ENCODE results near the gene LYRM9.
"Not testable (repeated sequence)": the region's sequence is repeated elsewhere in the genome, so short reads cannot be mapped to it uniquely, and the experiment has no call there.

Gene LYRM9

DNA sequence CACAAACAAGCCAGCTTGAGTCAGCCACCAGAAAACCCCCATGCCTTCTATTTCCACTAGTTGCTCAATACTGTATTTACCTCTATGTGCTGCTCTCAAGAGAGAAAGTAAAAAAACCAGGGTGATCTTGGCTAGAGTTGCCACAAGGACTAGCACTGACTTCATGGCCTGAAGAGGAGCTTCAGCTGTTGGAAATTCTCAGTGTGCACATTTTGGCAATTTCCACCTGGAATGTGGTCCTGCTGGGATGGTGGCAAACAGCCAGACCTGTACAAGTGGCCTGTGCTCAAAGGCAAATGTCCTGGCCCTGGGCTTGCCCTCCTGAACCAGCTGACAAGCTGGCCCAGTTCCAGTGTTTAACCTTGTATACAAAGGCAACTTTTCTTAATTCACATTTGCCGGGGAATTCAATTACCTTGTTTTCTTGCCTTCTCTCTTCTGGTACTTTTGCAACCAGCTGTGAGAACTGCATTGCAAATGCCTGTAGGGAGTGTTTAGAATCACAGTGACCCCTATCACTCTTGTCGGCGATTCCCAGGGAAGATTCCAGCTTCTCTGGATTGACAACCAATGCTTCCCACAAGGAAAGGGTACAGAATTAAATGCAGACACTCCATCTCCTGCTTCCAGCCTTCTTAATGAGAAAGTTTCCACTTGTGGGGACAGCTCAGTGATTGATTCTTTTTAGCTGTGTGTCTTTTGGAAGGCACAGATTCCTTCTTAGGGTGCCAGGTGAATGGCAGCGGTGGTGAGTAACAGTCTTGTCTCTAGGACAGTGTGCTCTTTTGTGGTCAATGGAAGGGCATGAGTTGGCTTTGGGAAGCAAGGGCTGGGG, 53.4 kb downstream of the LYRM9 start:
- DNase-seq (ENCODE audit: low read depth): not testable (repeated sequence)

DNA sequence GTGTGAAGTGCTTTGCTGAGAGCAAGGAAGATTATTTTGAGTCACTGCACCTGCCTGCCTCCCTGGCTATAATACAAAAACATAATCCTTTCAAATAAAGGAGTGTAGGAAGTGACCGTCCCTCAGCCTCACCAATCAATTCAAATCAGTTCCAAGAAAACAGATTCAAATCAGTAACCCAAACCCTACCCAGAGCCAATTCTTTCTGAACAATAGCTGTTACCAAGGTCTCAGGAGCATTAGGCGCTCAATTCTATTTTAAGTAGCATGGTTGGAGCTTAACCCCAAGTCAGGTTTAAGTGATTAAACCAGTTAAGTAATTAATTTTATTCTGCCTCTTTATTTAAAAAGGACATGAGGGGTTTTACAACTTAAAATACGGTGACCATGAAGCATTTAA, 54.6 kb downstream of the LYRM9 start:
- DNase-seq (ENCODE audit: low read depth): not testable (repeated sequence)

DNA sequence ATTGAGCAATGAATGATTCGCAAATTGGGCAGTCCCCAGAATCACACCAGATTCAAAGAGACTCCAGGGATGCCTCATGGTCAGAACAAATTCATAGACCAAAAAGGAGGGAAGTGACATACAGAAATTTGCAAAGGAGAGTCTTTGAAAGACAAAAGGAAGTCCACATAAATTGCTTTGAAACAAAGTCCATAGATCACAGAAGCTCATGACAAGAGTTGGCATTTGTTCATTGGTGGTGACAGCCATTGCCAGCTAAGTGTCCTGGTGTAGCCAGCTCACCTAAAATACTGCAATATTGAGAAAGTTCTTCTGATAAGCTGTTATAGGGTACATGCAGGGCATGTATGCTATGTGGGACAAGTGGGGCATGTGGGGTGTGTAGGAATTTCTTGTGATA, 55.4 kb downstream of the LYRM9 start:
- DNase-seq (ENCODE audit: low read depth): not testable (repeated sequence)

DNA sequence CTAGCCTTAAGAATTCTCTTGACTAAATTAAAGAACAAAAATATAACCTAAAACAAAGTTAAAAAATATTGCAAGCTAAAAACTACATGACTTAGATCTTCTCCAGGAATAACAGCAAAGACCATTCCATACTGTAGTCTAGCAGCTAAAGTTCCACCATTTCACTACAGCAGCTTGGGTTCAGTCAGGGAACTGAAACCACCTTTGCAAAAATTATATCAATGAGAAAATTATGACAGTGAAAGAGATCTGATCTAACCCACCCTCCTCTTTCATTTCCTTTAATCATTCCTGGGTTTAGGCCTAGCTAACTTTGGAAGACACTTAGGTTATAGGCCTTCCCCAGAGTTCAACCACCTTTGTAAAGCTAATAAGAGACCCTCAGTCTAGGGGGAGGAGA, 56.5 kb downstream of the LYRM9 start:
- no peak for DNase-seq (ENCODE audit: low read depth)

DNA sequence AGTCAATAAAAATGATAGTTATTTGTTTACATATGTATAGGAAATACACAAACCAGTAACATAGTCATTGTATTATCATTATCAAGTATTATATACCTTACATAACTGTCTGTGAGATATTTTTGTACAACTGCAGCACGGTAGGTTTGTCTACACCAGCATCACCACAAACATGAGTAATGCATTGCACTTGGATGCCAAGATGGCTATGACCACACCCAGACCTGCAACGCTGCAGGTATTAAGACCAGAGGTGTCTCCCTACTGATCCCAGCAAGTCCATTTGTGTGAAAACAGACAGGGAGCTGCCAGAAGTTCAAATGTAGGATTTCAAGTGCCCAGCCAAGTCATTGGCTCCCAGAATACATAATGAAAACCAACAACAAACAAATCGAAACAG, 58.6 kb downstream of the LYRM9 start:
- DNase-seq (ENCODE audit: low read depth): no peak

DNA sequence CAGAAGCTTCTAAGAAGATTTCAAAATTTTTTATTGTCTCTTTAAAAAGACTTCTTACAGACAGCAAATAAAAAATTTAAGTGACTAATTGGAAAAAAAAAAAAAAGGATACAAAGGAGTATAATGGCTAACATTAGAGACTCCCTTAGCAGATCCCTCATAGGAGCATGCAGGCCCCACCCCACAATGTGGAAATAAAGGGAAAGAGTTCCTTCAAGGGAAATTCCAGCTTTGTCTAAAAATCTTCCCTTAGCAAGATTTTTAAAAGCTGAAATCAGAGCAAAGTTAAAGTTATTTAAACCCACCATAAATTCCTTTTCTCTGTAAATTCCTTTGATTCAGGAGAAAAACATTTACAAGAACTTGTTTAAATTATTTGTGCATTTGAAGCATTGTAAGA, 60.3 kb downstream of the LYRM9 start:
- no peak for DNase-seq (ENCODE audit: low read depth)

DNA sequence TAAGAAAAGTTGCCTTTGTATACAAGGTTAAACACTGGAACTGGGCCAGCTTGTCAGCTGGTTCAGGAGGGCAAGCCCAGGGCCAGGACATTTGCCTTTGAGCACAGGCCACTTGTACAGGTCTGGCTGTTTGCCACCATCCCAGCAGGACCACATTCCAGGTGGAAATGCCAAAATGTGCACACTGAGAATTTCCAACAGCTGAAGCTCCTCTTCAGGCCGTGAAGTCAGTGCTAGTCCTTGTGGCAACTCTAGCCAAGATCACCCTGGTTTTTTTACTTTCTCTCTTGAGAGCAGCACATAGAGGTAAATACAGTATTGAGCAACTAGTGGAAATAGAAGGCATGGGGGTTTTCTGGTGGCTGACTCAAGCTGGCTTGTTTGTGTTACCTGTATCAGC, 63.3 kb downstream of the LYRM9 start:
- DNase-seq (ENCODE audit: low read depth): not testable (repeated sequence)

DNA sequence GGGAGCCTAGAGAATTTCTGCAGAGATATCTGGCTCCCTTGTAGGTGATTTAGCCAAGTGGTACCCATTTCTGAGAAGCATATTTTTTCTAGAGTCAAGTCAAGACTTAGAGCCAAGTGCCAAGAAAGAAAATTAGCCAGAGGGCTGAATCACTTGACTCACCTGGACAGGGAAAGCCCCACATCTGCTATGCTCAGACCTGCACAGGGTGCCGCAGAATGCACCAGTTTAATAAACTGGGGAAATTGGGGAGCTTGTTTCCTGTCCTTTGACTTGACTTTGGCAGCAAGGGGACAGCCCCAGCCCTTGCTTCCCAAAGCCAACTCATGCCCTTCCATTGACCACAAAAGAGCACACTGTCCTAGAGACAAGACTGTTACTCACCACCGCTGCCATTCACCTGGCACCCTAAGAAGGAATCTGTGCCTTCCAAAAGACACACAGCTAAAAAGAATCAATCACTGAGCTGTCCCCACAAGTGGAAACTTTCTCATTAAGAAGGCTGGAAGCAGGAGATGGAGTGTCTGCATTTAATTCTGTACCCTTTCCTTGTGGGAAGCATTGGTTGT, 63.9 kb downstream of the LYRM9 start:
- not testable (repeated sequence) for DNase-seq (ENCODE audit: low read depth)
